ENCODE measurements around the gene METTL4.
"Not testable (repeated sequence)": the region's sequence is repeated elsewhere in the genome, so short reads cannot be mapped to it uniquely, and the experiment has no call there.

Gene METTL4

DNA sequence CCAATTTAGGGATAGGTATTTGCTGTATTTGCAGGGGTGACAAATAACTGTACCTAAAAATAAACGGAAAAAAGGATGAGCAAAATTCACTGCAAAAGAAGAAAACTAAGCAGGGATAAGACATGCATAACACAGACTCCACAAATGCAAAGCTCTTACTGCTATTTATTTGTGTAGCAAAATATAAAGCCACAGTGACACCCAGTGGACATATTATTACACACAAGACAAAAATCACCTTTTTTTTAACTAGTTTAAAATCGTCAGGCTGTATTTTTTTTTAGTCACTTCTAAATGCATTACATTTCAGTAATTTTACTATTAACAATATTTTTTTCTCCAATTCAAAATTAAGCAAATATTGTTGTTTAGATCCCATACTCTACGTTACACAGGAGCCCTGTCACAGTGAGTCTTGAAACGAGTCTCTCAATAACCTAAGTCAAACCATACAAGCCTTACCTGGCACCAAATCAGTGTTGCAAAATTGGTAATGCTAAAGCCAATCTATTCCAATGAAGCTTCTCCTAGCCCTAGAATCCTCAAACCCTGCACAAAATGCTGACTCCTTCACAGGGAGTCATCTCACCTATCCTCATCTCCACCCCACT lies 23.7 kb downstream of the METTL4 start:
- H3K36me3 Mint-ChIP-seq (ENCODE audit: low read depth): peaks cover 42% of the 10 kb centered on the region
- H3K4me3 Mint-ChIP-seq: no peak overlapping the region
- H3K27ac Mint-ChIP-seq: no peak overlapping the region
- no peaks in the 10 kb centered on the region for H3K9me3 Mint-ChIP-seq
- intact Hi-C loops (cut with micrococcal nuclease): loop anchor here (10.0 kb wide), 1 partner anchor 1683 kb away; no protein-coding TSS in a partner anchor
- H3K27me3 Mint-ChIP-seq: no peaks in the 10 kb centered on the region
- no peaks in the 10 kb centered on the region for H3K4me1 Mint-ChIP-seq (ENCODE audit: low read depth)

DNA sequence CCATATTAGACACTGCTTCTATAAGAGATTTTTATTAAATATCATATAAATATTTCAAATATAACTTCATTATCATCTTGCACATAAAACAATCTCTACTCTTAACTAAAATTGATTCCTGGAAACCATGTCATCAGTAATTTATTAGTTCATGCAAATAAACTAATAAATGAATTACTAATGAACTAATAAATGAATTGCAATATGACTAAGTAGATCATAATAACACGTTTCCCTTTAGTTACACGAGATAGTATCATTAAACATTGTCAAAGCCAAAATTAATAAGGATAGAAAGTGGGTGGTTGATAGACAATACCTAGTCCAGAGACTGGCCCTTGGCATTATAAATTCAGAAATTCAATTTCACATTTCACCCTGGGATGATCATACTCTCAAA lies 26.1 kb downstream of the METTL4 start:
- intact Hi-C loops (cut with micrococcal nuclease): loop anchor here (10.0 kb wide), 1 partner anchor 1680 kb away; no protein-coding TSS in a partner anchor
- H3K27ac Mint-ChIP-seq: no peak overlapping the region
- H3K36me3 Mint-ChIP-seq (ENCODE audit: low read depth): peaks cover 27% of the 10 kb centered on the region
- H3K27me3 Mint-ChIP-seq: no peaks in the 10 kb centered on the region
- H3K4me1 Mint-ChIP-seq (ENCODE audit: low read depth): no peaks in the 10 kb centered on the region
- no peak overlapping the region for H3K4me3 Mint-ChIP-seq
- H3K9me3 Mint-ChIP-seq: no peaks in the 10 kb centered on the region

DNA sequence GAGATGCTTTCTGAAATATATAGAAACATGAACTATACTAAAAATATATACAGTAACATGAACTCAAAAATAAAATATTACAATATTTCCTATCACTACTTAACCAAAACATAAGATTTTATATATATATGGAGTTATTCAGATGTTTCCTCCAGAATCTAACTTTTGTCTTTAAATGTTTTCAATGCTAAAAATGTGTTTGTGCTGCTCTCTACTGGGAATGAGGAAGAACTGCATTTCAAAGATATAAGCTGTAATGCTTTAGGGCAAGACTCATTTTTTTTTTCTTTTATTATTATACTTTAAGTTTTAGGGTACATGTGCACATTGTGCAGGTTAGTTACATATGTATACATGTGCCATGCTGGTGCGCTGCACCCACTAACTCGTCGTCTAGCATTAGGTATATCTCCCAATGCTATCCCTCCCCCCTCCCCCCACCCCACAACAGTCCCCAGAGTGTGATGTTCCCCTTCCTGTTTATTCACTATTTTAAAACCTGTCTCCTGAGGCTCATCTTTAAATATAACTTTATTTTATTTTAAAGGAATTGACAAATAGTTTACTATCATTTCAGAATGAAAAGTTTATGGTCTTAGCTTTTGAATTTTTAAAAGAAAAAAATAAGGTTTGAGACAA lies 29.3 kb downstream of the METTL4 start:
- H3K4me1 Mint-ChIP-seq (ENCODE audit: low read depth); H3K27me3 Mint-ChIP-seq; H3K4me3 Mint-ChIP-seq; H3K9me3 Mint-ChIP-seq; H3K27ac Mint-ChIP-seq: not testable (repeated sequence)
- intact Hi-C loops (cut with micrococcal nuclease): loop anchor here (1.0 to 10.0 kb wide), 3 partner anchors 203 to 1677 kb away; no protein-coding TSS in a partner anchor
- H3K36me3 Mint-ChIP-seq (ENCODE audit: low read depth): peaks cover 15% of the 10 kb centered on the region

DNA sequence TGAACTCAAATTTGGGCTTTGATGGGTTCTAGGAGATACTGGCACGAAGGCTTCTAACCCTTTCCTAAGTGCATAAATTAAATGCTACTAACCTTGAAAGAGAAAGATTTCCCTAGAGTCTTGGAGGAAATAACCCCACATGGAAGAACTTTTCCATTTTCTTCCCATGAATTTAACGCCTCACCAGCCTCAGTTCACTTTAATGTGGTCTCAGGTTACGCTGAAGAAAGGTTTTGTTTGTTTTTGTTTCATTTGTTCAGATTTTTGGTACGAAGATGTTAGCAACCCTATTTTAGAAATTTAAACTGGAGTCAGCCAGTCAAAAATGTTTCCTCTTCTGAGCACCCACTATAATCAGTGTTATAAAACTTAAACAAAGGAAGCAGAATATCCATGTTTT lies 30.7 kb downstream of the METTL4 start:
- Mint-ChIP-seq H3K9me3 (no peaks in the 10 kb centered on the region), H3K27ac (no peak overlapping the region)

DNA sequence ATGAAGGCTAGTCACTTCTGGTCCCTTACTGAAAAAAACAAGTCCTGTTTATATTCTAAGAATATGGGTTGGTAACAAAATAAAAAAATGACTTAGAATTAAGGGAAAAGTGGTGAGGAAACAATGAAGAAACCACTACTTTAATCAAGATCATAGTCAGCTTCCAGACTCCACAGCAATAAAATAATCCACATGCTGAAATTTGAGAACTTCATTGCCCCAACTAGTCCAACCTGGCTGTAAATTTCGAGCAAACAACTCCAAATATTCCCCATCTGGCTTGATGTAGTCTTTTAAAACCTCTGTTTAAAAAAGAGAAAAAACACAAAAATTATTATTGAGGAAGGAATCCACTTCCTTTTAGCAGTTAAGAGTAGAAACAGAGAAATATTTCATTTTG lies 32.5 kb downstream of the METTL4 start:
- H3K27ac Mint-ChIP-seq: no peak overlapping the region
- intact Hi-C loops (cut with micrococcal nuclease): no loop called here
- no peaks in the 10 kb centered on the region for H3K27me3 Mint-ChIP-seq
- H3K36me3 Mint-ChIP-seq (ENCODE audit: low read depth): peaks cover 24% of the 10 kb centered on the region
- H3K4me3 Mint-ChIP-seq: no peak overlapping the region
- H3K4me1 Mint-ChIP-seq (ENCODE audit: low read depth): no peaks in the 10 kb centered on the region
- no peaks in the 10 kb centered on the region for H3K9me3 Mint-ChIP-seq

More for the DNA sequence above, 30.7 kb downstream of the METTL4 start:
- Mint-ChIP-seq H3K27me3 (no peaks in the 10 kb centered on the region), H3K4me3 (no peak overlapping the region), H3K36me3 (ENCODE audit: low read depth) (peaks cover 9% of the 10 kb centered on the region), H3K4me1 (ENCODE audit: low read depth) (no peaks in the 10 kb centered on the region)
- intact Hi-C loops (cut with micrococcal nuclease): loop anchor here (2.0 to 10.0 kb wide), 2 partner anchors 436 to 1676 kb away; no protein-coding TSS in a partner anchor

DNA sequence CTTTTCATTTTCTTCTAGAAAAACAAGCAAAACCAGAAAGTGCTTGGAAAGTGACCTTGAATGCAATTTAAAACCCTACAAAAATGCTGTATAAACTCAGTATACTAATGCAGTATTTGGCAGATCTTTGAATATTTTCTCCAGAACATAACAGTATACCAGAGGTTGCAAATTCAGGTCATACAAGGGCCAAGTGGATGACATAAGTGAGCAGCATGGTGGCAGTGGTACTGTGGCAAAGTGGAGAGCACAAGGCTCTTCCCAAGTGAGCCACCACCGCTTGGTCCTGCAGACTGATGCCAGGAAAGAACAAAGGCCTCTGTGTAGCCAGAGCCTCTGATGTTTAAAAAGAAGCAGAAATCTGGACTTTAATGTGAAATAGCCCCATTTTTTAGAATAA lies 33.1 kb downstream of the METTL4 start:
- Mint-ChIP-seq H3K27me3 (no peaks in the 10 kb centered on the region), H3K27ac (no peak overlapping the region), H3K36me3 (ENCODE audit: low read depth) (peaks cover 19% of the 10 kb centered on the region), H3K4me3 (no peak overlapping the region), H3K9me3 (no peaks in the 10 kb centered on the region), H3K4me1 (ENCODE audit: low read depth) (no peaks in the 10 kb centered on the region)
- intact Hi-C loops (cut with micrococcal nuclease): no loop called here

DNA sequence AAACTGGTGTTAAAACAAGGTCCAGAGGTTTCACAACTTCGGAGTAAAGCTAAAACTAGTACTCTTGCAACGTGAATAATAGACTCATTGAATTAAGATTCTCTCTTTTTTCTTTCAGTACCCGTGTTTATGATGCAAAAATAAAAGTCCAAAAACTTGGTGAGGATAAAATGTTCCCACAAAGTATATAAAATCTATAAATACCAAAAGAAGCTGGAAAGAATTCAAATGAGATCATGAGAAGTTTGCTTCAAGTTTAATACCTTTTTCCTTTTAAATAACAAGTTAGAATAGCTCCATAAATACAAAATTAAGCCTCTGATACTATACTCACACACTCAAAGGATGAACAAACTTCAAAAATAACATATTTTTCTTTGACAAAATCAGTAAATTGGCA lies 34.0 kb downstream of the METTL4 start:
- no peaks in the 10 kb centered on the region for H3K27me3 Mint-ChIP-seq
- H3K4me1 Mint-ChIP-seq (ENCODE audit: low read depth): no peaks in the 10 kb centered on the region
- H3K9me3 Mint-ChIP-seq: no peaks in the 10 kb centered on the region
- H3K36me3 Mint-ChIP-seq (ENCODE audit: low read depth): peaks cover 17% of the 10 kb centered on the region
- no peak overlapping the region for H3K4me3 Mint-ChIP-seq
- intact Hi-C loops (cut with micrococcal nuclease): no loop called here
- H3K27ac Mint-ChIP-seq: no peak overlapping the region

DNA sequence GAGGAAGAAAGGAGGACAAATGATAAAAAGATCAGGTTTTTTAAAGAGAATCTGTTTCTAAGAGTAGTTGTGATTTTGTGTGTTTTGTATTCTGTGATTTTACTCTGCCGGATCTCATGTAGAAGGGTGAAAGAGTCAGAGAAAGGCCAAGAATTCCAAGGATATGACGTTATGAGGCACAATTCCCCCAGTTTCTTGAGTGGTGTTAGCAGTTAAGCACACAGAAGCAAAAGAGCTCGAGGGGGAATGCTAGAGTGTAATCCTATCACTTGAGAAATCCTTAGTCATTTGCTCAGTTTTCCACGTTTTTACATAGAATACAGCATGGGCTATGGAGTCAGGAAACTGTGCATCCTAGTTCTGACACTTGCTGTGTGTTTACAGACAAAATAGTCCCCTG lies 34.8 kb downstream of the METTL4 start:
- no peaks in the 10 kb centered on the region for H3K27me3 Mint-ChIP-seq
- peaks cover 17% of the 10 kb centered on the region for H3K36me3 Mint-ChIP-seq (ENCODE audit: low read depth)
- H3K9me3 Mint-ChIP-seq: no peaks in the 10 kb centered on the region
- no peaks in the 10 kb centered on the region for H3K4me1 Mint-ChIP-seq (ENCODE audit: low read depth)
- H3K27ac Mint-ChIP-seq: no peak overlapping the region
- intact Hi-C loops (cut with micrococcal nuclease): no loop called here
- no peak overlapping the region for H3K4me3 Mint-ChIP-seq

DNA sequence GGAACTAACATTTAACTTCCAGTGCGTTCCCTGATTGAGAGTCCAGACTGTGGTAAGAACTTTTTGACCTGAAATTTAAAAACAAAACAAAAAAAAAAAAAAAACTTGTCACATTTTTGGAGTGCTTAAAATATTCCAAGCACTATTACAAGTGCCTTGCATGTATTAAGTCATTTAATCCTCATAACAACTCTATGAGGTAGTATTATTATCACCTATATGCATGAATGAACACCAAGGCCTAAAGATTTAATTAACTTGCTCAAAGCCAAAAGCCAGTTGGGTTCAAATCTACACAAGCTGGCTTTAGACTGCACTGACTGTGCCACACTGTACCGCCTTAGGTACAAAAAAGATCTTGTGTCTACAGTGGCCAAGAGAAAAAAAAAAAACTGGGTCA lies 35.2 kb downstream of the METTL4 start:
- H3K27ac Mint-ChIP-seq: no peak overlapping the region
- H3K4me3 Mint-ChIP-seq: no peak overlapping the region
- H3K36me3 Mint-ChIP-seq (ENCODE audit: low read depth): peaks cover 17% of the 10 kb centered on the region
- intact Hi-C loops (cut with micrococcal nuclease): no loop called here
- no peaks in the 10 kb centered on the region for H3K4me1 Mint-ChIP-seq (ENCODE audit: low read depth)
- no peaks in the 10 kb centered on the region for H3K9me3 Mint-ChIP-seq
- no peaks in the 10 kb centered on the region for H3K27me3 Mint-ChIP-seq

DNA sequence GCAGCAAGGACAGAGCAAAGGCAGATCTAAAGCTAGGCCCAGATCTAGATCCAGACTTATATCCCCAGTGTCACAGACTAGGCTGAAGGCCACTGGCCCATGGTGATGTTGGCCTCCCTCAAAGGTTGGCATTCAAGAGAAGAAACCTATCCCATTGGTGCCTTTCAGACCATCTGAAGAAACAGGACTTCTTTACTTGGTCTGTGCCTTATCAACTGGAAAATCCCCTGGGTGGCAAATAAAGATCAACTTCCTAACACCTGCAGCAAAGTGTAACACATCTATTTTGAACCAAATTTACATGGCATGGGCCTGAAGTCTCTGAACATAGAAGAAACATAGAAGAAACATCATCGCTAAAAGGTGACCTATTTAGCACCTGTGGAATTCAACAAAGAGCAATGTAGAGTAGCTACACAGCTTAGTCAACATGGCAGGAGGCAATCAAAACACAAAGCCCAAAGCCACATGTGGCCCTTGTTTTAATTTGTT lies 35.8 kb downstream of the METTL4 start:
- intact Hi-C loops (cut with micrococcal nuclease): no loop called here
- no peaks in the 10 kb centered on the region for H3K4me1 Mint-ChIP-seq (ENCODE audit: low read depth)
- H3K9me3 Mint-ChIP-seq: no peaks in the 10 kb centered on the region
- no peaks in the 10 kb centered on the region for H3K27me3 Mint-ChIP-seq
- no peak overlapping the region for H3K27ac Mint-ChIP-seq
- H3K4me3 Mint-ChIP-seq: no peak overlapping the region
- H3K36me3 Mint-ChIP-seq (ENCODE audit: low read depth): peaks cover 17% of the 10 kb centered on the region

DNA sequence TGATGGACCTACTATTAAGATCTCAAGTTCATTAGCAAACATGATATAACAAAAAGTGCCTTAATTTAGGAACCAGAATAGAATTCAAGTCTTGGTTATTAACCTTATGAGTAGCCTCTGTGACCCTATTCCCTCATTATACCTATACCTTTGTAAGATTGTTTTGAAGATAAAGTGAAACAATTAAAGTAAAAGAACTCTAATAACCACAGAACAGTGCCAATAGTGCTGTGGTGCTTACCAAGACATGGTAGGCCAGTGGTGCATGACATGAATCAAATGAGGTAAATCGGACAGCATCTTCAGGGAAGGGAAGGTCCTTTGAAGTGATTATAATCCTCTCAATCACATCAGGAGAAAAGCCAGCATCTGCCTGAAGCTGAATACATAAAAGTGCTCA lies 36.4 kb downstream of the METTL4 start:
- H3K4me3 Mint-ChIP-seq: no peak overlapping the region
- intact Hi-C loops (cut with micrococcal nuclease): no loop called here
- H3K27me3 Mint-ChIP-seq: no peaks in the 10 kb centered on the region
- H3K27ac Mint-ChIP-seq: no peak overlapping the region
- no peaks in the 10 kb centered on the region for H3K4me1 Mint-ChIP-seq (ENCODE audit: low read depth)
- H3K36me3 Mint-ChIP-seq (ENCODE audit: low read depth): peaks cover 17% of the 10 kb centered on the region
- H3K9me3 Mint-ChIP-seq: no peaks in the 10 kb centered on the region

DNA sequence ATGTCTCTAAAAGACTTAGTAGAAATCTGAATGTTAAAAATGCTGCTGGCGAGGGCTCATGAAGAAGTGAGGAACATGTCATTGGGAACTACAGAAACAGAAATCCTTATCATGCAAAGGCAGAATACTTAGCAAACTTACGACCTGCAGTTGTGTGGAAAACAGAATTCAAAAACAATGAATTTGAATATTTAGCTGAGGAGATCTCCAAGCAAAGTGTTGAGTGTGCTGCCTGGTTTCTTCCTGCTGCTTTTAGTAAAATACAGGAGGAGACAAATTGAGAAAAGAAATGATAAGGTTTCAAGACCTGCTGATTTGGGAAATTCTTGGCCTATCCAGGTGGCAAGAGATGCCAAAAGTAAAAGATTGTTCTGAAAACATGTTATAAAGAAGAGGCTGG lies 38.5 kb downstream of the METTL4 start:
- H3K36me3 Mint-ChIP-seq (ENCODE audit: low read depth): peaks cover 17% of the 10 kb centered on the region
- intact Hi-C loops (cut with micrococcal nuclease): no loop called here
- H3K4me1 Mint-ChIP-seq (ENCODE audit: low read depth): no peaks in the 10 kb centered on the region
- H3K27ac Mint-ChIP-seq: no peak overlapping the region
- H3K4me3 Mint-ChIP-seq: no peak overlapping the region
- no peaks in the 10 kb centered on the region for H3K9me3 Mint-ChIP-seq
- no peaks in the 10 kb centered on the region for H3K27me3 Mint-ChIP-seq

DNA sequence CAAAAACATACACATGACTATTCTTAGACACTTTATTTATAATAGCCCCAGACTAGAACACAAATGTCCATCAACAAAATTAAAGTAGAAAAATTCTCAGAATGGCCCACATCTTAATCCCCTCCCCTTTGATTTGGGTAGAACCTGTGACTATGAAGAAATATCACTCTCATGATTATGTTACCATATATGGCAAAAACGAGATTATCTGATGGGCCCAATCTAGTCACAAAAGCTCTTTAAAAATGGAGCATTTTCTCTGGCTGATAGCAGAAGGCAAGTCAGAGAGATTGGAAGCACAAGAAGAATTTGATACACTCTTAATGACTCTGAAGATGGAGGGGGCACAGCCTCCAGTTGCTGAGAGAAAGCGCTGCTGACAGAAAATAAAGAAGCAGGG lies 39.6 kb downstream of the METTL4 start:
- no peaks in the 10 kb centered on the region for H3K9me3 Mint-ChIP-seq
- intact Hi-C loops (cut with micrococcal nuclease): no loop called here
- H3K27ac Mint-ChIP-seq: no peak overlapping the region
- peaks cover 17% of the 10 kb centered on the region for H3K36me3 Mint-ChIP-seq (ENCODE audit: low read depth)
- no peaks in the 10 kb centered on the region for H3K27me3 Mint-ChIP-seq
- no peak overlapping the region for H3K4me3 Mint-ChIP-seq
- no peaks in the 10 kb centered on the region for H3K4me1 Mint-ChIP-seq (ENCODE audit: low read depth)

DNA sequence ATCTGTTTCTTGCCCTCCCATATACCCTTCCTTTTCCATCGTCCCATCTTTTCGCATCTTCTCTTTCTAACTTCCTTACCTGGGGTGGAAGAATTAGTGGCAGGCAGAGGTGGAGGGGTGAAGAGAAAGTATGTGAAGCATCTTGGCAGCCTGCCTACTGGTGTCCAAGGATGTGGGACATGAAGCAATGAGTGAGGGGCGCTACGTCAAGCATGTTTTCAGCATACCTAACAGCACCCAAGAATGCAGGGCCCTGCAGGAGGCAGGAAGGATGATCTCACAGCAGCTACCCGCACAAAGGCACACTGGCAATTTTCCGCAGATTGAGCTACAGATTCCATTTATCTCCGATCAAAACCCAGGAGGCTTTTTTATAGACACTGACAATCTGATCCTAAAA lies 42.2 kb downstream of the METTL4 start:
- intact Hi-C loops (cut with micrococcal nuclease): no loop called here
- H3K36me3 Mint-ChIP-seq (ENCODE audit: low read depth): peaks cover 5% of the 10 kb centered on the region
- no peak overlapping the region for H3K4me3 Mint-ChIP-seq
- no peaks in the 10 kb centered on the region for H3K27me3 Mint-ChIP-seq
- no peaks in the 10 kb centered on the region for H3K9me3 Mint-ChIP-seq
- H3K27ac Mint-ChIP-seq: no peak overlapping the region
- no peaks in the 10 kb centered on the region for H3K4me1 Mint-ChIP-seq (ENCODE audit: low read depth)

DNA sequence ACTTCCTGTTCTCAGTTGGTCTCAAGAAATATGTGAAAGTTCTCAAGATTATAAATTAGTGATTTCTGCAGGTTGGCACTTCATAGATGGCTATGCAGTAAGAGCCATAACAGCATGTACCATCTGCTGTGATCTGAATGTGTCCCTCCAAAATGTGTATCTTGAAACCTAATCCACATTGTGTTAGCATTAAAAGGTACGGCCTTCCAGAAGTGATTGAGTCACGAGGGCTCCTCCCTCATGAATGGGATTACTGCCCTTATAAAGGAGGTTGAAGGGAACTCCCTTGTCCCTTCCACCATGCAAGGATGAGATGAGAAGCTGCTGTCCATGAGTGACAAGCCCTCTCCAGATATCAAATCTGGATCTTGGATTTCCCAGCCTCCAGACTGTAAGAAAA lies 45.0 kb downstream of the METTL4 start:
- Mint-ChIP-seq H3K4me3 (no peak overlapping the region), H3K27ac (no peak overlapping the region), H3K36me3 (ENCODE audit: low read depth) (no peaks in the 10 kb centered on the region), H3K27me3 (no peaks in the 10 kb centered on the region), H3K4me1 (ENCODE audit: low read depth) (no peaks in the 10 kb centered on the region), H3K9me3 (no peaks in the 10 kb centered on the region)
- intact Hi-C loops (cut with micrococcal nuclease): no loop called here

Data from dendritic cell treated with granulocyte-macrophage colony-stimulating factor and Interleukin-4, amounts not matched to agents 40 ng/mL and 50 ng/mL, for 4 days (primary cell).